ENCODE results near the gene MYO5A.
"Not testable (repeated sequence)": the region's sequence is repeated elsewhere in the genome, so short reads cannot be mapped to it uniquely, and the experiment has no call there.

Gene MYO5A

GRCh38 chr15:52448011-52448890 is 80.4 kb downstream of the MYO5A start:
- no peak for DNase-seq

GRCh38 chr15:52445954-52446353 is 82.7 kb downstream of the MYO5A start:
- no peak for DNase-seq

- DNase-seq = no peak
These were observed 83.1 kb downstream of the MYO5A start for GRCh38 chr15:52445553-52445952.

- DNase-seq = not testable (repeated sequence)
These were observed 85.5 kb downstream of the MYO5A start for GRCh38 chr15:52443205-52443604.

- DNase-seq = no peak
These were observed 86.8 kb downstream of the MYO5A start for GRCh38 chr15:52441841-52442240.

- no peak for DNase-seq
These were observed 87.7 kb downstream of the MYO5A start for GRCh38 chr15:52440946-52441345.

GRCh38 chr15:52440414-52440813 is 88.3 kb downstream of the MYO5A start:
- peak; percentile 43 for DNase-seq

GRCh38 chr15:52439470-52439869 is 89.2 kb downstream of the MYO5A start:
- DNase-seq = no peak

GRCh38 chr15:52439042-52439441 is 89.6 kb downstream of the MYO5A start:
- DNase-seq = not testable (repeated sequence)

- no peak for DNase-seq
These were observed 90.6 kb downstream of the MYO5A start for GRCh38 chr15:52438047-52438446.

- DNase-seq = no peak
These were observed 91.0 kb downstream of the MYO5A start for GRCh38 chr15:52437646-52438045.

GRCh38 chr15:52436981-52437380 is 91.7 kb downstream of the MYO5A start:
- DNase-seq = no peak

GRCh38 chr15:52434885-52435284 is 93.8 kb downstream of the MYO5A start:
- no peak for DNase-seq

- DNase-seq = no peak
These were observed 100.4 kb downstream of the MYO5A start for GRCh38 chr15:52428297-52428696.

- peak; percentile 28 for DNase-seq
These were observed 100.9 kb downstream of the MYO5A start for GRCh38 chr15:52427804-52428203.

- no peak for DNase-seq
These were observed 103.7 kb downstream of the MYO5A start for GRCh38 chr15:52424856-52425431.

GRCh38 chr15:52423852-52424251 is 104.8 kb downstream of the MYO5A start:
- no peak for DNase-seq

GRCh38 chr15:52422001-52422400 is 106.7 kb downstream of the MYO5A start:
- DNase-seq = no peak

GRCh38 chr15:52421029-52421428 is 107.7 kb downstream of the MYO5A start:
- no peak for DNase-seq

GRCh38 chr15:52419494-52419893 is 109.2 kb downstream of the MYO5A start:
- DNase-seq = no peak

- no peak for DNase-seq
These were observed 110.7 kb downstream of the MYO5A start for GRCh38 chr15:52417957-52418356.

- no peak for DNase-seq
These were observed 111.2 kb downstream of the MYO5A start for GRCh38 chr15:52417521-52417920.

- not testable (repeated sequence) for DNase-seq
These were observed 112.1 kb downstream of the MYO5A start for GRCh38 chr15:52416566-52416965.

- no peak for DNase-seq
These were observed 113.1 kb downstream of the MYO5A start for GRCh38 chr15:52415628-52416027.

- no peak for DNase-seq
These were observed 113.7 kb downstream of the MYO5A start for GRCh38 chr15:52414936-52415335.
